Kidney (tissue), 14 donors: Measurements from ENCODE around the gene AGL. TPM values are rescaled to one million over a fixed set of nuclear protein-coding genes. Genes with fewer than 3 reads are reported as not detected.

Source experiments
- DNase-seq, 5 donors: peaks; one replicate each; pipeline ENCODE4 v3.0.0-alpha.2; 2013 to 2020
- FAIRE-seq: peaks from 2 replicates; lab custom pipeline; 2012; peaks lifted over from hg19 to GRCh38; lab: Jason Lieb, UNC
- H3K27ac ChIP-seq, 2 donors: one replicate each; pipeline ENCODE4 v1.7.0; 2013; ENCODE audit warnings: low read depth in 2 of 2, low read length in 2 of 2, inconsistent platforms in 1 of 2
- H3K27me3 ChIP-seq: one replicate; pipeline ENCODE4 v1.7.1; 2013; ENCODE audit warnings: low read length, inconsistent platforms; ENCODE audit not compliant: control insufficient read depth, insufficient read depth
- H3K36me3 ChIP-seq, 3 donors: one replicate each; pipeline versions ENCODE4 v1.7.0 to v1.7.1; 2013; ENCODE audit warnings: low read length in 3 of 3, control low read depth in 1 of 3, inconsistent platforms in 1 of 3; ENCODE audit not compliant: insufficient read depth in 3 of 3, control insufficient read depth in 2 of 3
- H3K4me1 ChIP-seq, 3 donors: one replicate each; pipeline versions ENCODE4 v1.7.0 to v1.7.1; 2013; ENCODE audit warnings: low read length in 3 of 3, inconsistent platforms in 1 of 3, low read depth in 1 of 3; ENCODE audit not compliant: control insufficient read depth in 2 of 3, insufficient read depth in 2 of 3
- H3K4me3 ChIP-seq, 3 donors: one replicate each; pipeline versions ENCODE4 v1.7.0 to v1.8.1; 2013; ENCODE audit warnings: low read length in 3 of 3, control low read depth in 1 of 3, inconsistent platforms in 1 of 3
- H3K9ac ChIP-seq, 3 donors: one replicate each; pipeline versions ENCODE4 v1.7.0 to v1.7.1; 2013; ENCODE audit warnings: low read length in 3 of 3, control low read depth in 1 of 3, inconsistent platforms in 1 of 3
- H3K9me3 ChIP-seq, 3 donors: one replicate each; pipeline versions ENCODE4 v1.7.0 to v1.7.1; 2013; ENCODE audit warnings: low read length in 3 of 3, control low read depth in 1 of 3, inconsistent platforms in 1 of 3; ENCODE audit not compliant: control insufficient read depth in 2 of 3, insufficient read depth in 1 of 3
- intact Hi-C: fragments of 100-400 bp; cut with DNase I; formaldehyde crosslinking; loops from one replicate; pipeline ENCODE4 v1.11.1; 2022
- polyA plus RNA-seq: library from polyadenylated mRNA; stranded (reverse); fragments of 350-450 nt; fragmentation: Illumina TruSeq; extraction: RNeasy Lipid Tissue Mini Kit (QIAGEN cat#74804); gene quantifications from one replicate; pipeline ENCODE4 v1.2.3, GENCODE V29; 2014; ENCODE audit warnings: low read depth, low replicate concordance; ENCODE audit not compliant: insufficient read depth
- total RNA-seq: library from RNA; stranded (reverse); fragmentation: NEBNext Ultra II Directional; extraction: Animal tissue kit (Norgen Biotek cat#: 25700); gene quantifications from one replicate; pipeline ENCODE4 v1.2.1, GENCODE V29; 2021
- TF ChIP-seq, protein P1 (sequence below): IDR thresholded peaks from 3 replicates; pipeline ENCODE4 v1.5.1; 2012; ENCODE audit warnings: mild to moderate bottlenecking, moderate library complexity, borderline replicate concordance; ENCODE audit not compliant: insufficient read depth; ENCODE audit errors: extremely low read depth
- donor health status: control.
- donor health status: control.
- donor health status: control.
- donor health status: control.
- donor health status: control.
- donor health status: DM: yes; HTN: yes; CAD: no.
- donor health status: Normal renal cell carcinoma (clear cell type).

Gene AGL
- total and polyA plus RNA-seq, 2 donors from 2014 or later, result 9.1 to 19.8 TPM

DNA sequence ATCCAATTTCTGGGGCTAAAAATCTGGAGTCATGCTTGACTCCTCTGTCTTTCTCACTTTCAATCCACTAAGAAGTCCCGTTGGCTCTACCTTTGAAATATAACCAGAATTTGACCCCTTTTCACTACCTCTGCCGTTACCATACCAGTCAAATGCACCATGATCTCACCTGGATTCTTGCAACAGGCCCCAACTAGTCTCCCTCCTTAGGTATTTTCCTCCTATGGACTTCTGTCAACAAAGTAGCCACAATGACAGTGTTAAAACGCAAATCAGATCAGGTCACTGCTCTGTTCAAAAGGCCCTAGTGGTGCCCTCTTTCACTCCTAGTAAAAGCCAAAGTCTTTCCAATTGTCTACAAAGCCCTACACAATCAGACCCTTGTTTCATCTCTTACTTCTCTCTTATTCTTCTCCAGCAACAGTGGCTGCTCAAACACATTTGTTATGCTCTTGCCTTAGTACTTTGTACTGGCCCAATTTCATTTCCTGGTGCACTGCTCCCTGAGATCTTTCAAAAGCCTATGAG is 35.7 kb upstream of the AGL start:
- Histone ChIP-seq H3K4me1 (no peaks in the 10 kb centered on the region), H3K9ac (no peak overlapping the region), H3K36me3 (no peaks in the 10 kb centered on the region), H3K9me3 (no peaks in the 10 kb centered on the region), H3K27ac (no peak overlapping the region), H3K27me3 (no peaks in the 10 kb centered on the region), H3K4me3 (no peak overlapping the region)
- DNase-seq (no peak), FAIRE-seq (no peak)
- TF ChIP-seq, protein P1, sequence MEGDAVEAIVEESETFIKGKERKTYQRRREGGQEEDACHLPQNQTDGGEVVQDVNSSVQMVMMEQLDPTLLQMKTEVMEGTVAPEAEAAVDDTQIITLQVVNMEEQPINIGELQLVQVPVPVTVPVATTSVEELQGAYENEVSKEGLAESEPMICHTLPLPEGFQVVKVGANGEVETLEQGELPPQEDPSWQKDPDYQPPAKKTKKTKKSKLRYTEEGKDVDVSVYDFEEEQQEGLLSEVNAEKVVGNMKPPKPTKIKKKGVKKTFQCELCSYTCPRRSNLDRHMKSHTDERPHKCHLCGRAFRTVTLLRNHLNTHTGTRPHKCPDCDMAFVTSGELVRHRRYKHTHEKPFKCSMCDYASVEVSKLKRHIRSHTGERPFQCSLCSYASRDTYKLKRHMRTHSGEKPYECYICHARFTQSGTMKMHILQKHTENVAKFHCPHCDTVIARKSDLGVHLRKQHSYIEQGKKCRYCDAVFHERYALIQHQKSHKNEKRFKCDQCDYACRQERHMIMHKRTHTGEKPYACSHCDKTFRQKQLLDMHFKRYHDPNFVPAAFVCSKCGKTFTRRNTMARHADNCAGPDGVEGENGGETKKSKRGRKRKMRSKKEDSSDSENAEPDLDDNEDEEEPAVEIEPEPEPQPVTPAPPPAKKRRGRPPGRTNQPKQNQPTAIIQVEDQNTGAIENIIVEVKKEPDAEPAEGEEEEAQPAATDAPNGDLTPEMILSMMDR, result no peak
- intact Hi-C loops, result no loop called here

DNA sequence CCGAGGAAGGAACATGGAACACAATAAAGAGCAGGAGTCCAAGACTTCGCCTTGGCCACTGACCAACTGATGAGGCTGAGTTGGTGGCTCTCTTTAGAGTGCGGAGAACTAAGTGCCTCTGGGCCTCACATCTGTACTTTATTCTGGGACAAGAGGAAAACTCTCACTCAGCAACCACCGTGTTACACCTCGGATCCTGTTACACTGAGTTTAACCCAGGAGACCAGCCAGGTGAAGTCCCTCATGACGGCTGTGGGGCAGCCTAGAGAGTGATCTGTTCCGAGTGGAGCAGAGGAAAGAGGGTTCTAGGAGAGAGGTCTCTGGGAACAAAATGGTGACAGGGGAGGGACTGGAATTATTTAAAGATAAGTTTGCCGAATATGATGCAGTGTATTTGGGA is 33.5 kb upstream of the AGL start:
- FAIRE-seq (no peak), DNase-seq (no peak)
- no peaks in the 10 kb centered on the region for H3K9me3 ChIP-seq
- no peaks in the 10 kb centered on the region for H3K36me3 ChIP-seq
- no peak overlapping the region for H3K9ac ChIP-seq
- no peaks in the 10 kb centered on the region for H3K4me1 ChIP-seq
- TF ChIP-seq, protein P1, result no peak
- H3K4me3 ChIP-seq, result no peak overlapping the region
- H3K27me3 ChIP-seq, result no peaks in the 10 kb centered on the region
- no peak overlapping the region for H3K27ac ChIP-seq
- intact Hi-C loops, result no loop called here

DNA sequence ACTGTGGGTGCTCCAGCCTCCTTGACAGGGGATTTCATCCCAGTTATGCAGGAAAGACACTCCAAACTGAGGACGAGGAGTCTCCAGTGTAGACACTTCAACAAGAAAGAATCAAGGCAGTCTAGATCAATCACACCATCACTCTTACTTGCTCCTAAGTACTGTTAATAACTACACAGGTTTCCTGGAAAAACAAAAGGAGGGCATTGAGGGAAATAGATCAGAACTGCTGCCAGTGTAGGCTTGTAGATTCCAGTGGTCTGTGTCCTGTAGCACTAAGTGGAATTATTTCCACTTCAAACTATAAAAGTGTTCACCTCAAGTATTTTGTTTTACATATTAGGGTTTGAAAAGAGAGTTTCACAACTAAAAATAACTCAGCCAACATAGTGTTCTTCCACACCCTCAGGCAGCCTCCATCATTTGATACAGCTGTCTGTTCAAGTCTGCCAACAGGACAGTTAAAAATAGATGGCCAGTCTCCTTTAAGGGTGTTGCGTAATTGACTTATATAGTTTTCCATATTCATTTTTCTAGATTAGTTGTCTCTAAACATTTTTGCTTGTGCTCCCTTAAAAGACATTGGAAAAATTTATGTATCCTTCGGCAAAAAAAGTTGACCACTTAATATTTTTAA is 32.0 kb upstream of the AGL start:
- FAIRE-seq (no peak), DNase-seq (no peak)
- intact Hi-C loops, result no loop called here
- H3K27me3 ChIP-seq, result no peaks in the 10 kb centered on the region
- H3K9ac ChIP-seq, result no peak overlapping the region
- TF ChIP-seq, protein P1, result no peak
- no peaks in the 10 kb centered on the region for H3K9me3 ChIP-seq
- H3K27ac ChIP-seq, result no peak overlapping the region
- no peaks in the 10 kb centered on the region for H3K36me3 ChIP-seq
- H3K4me3 ChIP-seq, result no peak overlapping the region
- no peaks in the 10 kb centered on the region for H3K4me1 ChIP-seq

DNA sequence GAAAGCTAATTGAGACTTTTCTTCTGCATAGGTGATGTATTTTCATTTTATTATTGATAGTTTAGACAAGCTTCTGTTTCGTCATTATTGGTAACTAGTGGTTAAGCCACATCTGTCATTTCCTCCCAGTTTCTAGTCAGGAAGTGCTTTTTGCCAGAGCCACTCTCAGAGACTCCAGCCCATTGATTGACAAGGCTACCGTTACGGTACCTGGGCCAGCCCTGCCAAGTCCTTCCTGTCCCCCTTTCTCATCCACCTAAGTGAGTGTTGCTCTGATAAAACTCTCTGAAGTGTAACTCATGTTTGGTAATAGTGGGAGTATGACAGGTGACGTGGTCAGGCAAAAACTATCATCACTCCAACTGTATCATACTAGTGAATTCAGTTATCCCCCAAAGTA is 29.6 kb upstream of the AGL start:
- intact Hi-C loops, result no loop called here
- H3K36me3 ChIP-seq, result no peaks in the 10 kb centered on the region
- no peak overlapping the region for H3K27ac ChIP-seq
- no peak overlapping the region for H3K9ac ChIP-seq
- no peaks in the 10 kb centered on the region for H3K27me3 ChIP-seq
- no peak overlapping the region for H3K4me3 ChIP-seq
- DNase-seq (no peak), FAIRE-seq (no peak)
- no peaks in the 10 kb centered on the region for H3K4me1 ChIP-seq
- no peaks in the 10 kb centered on the region for H3K9me3 ChIP-seq
- TF ChIP-seq, protein P1, result no peak
